GM18867 (cell line): ENCODE measurements around the gene MTUS2.

Source experiments
- ATAC-seq: cut with Tn5 transposase; IDR thresholded peaks from one replicate; pipeline ENCODE4 v1.9.1; 2021; ENCODE audit warnings: mild to moderate bottlenecking, moderate library complexity; ENCODE audit not compliant: unreplicated experiment

The MTUS2 gene

DNA sequence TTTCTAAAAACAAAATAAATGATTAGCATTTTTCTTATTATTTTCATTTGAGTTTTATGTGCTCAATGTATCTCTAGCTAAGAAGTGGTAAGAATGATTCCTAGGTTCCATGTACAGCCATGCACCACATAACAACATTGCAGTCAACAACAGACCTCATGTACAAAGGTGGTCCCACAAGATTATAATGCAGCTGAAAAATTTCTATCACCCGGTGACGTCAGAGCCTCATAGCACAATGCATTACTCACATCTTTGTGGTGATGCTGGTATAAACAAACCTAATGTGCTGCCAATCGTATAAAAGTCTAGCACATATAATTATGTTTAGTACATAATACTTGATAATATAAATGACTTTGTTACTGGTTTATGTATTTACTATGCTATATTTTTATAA is 654.9 kb downstream of the MTUS2 start:
- ATAC-seq = no peak

DNA sequence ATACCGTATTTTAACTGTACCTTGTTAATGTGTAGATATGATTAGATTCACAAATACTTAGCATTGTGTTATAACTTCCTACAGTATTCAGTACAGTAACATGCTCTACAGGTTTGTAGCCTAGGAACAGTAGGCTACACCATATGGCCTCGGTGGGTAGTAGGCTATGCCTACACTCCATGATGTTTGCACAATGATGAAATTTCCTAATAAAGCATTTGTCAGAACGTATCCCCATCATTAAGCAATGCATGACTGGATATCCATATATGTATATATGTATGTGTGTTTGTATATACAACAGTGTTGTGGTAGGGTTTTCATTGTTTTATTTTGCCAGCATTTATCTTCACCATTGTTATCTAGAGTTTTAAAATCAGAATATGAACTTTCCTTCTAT is 655.9 kb downstream of the MTUS2 start:
- ATAC-seq = no peak

DNA sequence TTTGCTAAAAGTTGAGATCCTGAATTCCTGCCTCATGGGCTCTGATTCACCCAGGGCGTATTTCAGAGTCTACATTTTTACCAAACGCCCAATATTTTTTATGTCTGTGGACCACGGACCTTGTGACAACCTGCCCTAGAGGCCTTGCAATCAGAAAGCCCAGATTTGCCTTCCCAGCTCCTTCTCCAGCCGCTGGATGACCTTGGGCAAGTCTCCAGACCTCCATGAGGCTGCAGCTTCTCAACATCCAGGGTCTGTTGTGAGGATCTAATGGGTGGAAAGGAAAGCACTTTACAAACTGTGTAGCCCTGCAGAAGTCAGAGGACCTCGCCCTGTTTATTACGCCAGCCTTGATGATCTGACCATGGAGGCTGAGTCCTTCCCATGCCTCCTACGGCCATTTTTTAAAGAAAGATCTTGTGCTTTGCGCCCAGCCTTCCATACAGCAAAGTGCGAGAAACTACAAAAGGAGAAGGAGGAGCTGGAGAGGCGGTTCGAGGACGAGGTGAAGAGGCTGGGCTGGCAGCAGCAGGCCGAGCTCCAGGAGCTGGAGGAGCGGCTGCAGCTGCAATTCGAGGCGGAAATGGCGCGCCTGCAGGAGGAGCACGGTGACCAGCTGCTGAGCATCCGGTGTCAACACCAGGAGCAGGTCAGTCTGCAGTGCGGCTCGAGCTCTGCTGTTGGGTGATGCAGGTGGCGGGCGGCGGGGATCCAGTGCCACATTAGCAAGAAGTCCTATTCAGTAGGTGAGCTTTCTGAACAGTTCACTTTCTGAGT is 659.8 kb downstream of the MTUS2 start:
- no peak for ATAC-seq

DNA sequence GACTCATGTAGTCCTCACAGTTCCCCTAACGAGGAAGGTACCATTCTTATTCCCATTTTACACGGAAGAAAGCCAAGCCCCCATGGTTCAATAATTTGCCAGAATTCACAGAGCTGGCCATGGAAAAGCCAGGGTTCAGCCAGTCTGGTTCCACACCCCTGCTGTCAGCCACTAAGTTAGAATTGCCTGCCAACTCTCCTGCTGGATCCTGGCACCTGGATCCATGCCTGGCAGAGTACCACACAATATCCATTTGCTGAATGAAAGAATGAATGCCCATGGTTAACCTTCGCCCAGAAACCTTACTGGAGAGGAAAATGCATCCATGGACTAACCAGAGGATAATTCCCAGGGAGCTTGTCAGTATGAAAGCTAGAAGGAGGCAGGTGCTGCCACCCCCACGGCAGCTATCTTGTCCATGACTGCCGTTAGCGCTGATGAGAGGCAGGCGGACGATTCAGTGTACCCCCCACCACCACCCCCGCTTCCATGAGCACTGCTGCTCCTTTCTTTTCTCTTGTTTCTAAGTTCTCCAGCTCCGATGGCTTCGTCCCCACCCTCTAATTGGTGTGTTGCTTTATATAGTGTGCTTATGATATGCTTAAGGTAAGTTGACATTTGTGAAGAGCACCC is 660.9 kb downstream of the MTUS2 start:
- no peak for ATAC-seq

DNA sequence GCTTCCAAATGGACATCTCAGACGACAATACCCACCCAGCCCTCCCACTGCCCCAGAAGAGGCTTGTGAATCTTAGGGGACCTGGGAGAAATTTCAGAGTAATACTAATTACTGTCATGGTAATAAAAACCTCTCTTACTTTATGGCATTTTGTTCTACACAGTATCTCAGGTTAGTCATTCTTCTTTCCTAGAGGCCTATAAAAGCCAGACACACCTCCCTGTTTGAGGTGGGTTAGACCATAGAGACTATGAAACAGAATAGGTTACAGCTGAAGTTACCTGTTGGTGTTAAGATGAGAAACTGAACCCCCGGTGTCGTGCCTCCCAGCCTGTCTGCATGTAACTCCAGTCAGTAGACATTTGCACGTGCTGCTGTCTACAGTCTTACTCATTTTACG is 661.5 kb downstream of the MTUS2 start:
- ATAC-seq = no peak

DNA sequence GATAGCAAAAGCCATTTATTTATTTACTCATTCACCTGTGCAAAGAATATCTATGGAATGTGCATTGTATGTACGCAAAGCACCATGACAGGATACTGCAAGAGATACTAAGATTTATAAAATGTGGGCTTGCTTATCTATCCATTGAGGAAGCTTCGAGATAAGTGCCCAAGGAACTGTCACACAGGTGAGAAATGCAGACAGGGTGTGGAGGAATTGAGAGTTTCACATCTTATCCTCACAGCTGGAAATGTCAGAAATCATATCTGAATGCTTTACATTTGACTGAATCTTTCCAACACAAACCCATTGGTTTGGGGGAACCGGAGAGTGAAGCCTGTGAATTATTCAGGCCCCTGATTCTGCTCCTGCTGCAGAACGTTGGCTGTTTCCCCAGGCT is 662.4 kb downstream of the MTUS2 start:
- ATAC-seq = no peak

DNA sequence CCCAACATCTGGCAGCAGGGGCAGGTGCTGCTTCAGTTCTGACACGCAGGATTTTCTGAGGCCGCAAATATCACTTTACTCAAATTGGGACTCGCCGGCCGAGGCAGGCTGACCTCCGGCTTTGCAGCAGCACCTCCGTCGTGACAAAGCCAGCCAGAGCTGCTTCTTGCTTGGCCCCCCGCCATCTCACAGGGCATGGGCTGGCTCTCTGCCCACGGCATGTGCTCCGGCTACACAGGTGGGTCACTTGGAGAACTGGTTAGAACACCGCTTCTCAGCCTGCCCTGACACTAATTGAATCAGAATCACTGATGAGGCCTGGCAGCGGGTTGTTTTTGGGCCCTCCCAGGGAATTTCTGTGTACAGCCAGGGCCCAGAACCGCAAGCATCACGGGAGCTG is 663.1 kb downstream of the MTUS2 start:
- ATAC-seq = no peak

DNA sequence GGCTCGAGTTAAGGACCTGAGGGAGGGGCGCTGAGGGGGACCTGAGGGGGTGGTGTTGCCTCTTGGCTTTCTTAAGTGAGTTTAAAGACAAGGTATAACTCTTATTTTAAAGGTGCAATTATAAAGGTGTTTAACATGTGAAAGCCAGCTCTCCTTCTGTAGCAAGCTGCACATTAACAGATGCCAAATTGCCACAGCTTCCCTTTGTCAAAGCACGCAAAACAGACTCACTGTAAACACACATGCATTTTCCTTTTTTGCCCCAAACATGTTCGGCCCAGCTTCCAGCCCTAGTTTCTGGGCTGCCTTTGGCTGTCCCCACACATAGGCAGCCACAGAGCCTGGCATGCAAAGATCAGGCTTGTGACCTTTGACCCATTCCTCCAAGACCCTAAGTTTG is 663.5 kb downstream of the MTUS2 start:
- ATAC-seq = no peak

DNA sequence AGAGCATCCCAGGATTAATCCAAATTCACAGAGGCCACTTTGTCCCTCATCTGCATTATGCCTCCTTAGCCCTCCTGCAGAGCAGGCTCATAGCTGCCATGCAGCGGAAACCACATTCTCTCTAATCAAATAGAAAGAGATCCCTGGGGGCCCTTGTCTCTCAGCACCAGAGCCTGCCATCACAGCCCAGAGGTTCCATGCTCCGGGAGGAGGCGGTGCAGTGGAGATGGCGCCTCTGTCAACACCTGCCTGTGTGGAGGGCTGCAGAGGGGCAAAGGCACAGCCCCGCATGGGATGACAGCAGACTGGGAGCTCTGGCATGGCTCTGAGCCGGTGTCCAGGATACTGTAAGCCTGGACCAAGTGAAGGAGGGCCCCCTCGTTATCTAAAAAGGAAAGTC is 664.1 kb downstream of the MTUS2 start:
- ATAC-seq = peak; percentile 77

DNA sequence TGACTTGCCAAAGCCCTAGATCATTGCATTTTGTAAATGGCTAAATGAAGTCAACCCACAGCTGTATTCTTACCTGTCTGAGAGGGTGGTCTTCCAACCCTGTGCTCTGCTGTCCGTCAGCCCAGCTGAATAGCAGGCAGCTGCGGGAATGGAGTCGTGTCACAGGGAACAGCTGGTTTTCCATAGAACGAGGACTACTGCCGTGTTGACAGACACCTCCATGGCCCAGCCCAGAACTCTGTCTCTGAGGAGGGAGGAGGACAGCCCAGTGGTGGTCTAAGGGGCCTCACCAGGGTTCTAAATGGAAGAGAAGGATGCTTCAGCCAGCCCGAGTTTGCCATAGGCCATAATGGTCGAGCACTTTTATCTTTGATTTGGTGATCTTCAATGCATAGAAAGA is 664.7 kb downstream of the MTUS2 start:
- no peak for ATAC-seq

DNA sequence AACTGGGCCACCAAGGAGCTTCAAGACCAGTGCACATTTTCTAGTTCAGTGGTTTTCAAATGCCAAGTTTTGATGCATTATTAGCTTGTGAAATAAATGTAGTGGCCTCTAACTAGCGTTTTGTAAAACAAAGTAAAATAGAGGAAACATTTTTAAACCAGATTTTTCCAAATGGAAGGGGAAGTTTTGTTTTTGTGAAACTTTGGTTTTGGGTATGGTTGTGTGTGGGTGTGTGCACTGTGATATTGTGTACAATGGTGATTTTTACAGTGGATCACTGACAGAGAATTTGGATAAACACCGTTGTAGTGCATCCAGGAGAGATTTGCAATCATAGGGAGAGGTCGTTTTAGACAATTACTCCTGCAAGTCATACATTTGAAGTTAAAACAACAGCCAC is 666.4 kb downstream of the MTUS2 start:
- ATAC-seq = no peak

DNA sequence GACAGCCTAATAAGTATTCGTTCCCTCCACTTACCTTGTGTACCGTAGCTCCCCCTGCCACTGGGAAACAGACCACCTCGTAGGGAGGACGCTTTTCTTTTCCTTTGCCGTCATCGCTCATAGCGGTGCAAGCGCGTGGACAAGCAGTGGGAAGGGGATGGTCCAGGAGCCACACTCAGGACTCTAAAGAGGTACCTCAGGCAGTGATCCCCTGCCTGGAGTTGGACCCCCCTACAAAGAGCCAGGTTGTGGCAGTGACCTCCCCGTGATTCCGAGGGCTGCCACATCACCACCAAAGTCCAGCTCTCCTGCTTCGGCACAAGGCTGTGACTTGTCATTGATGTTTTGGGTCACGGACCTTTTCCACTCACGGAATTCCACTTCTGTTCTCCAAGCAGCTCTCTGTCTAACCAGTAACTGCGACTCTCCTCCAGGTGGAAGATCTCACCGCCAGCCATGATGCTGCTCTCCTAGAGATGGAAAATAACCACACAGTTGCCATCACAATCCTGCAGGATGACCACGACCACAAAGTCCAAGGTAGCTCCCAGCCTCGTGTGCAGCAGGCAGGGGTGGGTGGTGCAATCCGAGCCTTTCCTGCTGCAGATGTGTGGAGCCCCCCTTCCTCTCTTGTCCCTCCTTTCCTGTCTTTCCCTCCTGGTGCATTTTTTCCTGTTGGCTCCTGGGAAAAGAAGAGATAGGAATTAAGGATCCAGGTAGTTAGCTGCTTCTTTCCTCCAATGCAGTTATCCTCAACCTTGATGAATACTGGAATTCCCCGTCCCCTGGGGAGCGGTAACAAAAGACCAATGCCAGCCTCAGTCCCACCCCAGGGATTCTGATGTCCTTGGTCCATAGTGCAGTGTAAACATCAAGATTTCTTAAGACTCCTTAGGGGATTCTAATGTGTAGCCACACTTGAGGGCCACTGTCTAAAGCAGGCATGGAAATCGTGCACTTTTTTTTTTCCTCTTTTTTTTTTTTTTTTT is 667.6 kb downstream of the MTUS2 start:
- no peak for ATAC-seq

DNA sequence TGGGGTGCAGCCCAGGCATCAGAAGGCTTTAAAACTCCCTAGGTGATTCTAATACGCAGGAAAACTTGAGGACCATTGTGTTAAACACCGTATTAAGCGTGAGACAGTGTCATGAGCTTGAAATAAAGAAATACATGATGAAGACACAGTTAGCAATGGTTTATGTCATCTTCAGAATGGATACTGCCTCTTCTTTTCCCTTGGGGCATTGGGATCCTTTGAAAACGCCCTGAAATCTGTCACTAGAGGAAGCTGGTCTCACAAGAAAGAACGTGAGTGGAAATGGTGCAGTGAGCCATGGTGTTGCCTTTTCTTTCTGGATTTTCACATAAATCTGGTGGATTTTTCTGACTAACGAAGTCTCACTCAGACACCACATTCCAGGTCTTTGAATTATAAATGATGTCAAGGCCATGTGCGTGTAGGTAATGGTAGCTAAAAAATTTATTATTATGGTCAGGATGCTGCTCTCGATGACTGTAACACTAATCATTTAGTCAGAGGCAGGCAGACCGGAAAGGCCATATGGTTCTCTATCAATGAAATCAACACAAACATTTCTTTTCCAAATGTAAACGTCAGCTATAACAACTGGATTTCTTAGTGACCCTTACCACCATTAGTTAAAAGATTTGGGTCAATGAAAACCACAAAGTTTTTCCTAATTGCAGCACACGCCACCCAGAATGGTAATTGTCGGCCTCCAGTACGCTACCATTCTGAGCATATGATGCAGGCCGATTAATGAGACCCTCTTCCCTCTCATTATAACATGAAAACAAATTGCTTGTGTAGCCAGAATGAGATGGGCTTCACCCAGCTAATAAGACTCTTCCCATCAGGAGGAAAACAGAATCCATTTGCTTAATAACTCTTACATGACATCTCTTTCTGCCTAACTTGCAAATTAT is 669.8 kb downstream of the MTUS2 start:
- ATAC-seq = no peak

DNA sequence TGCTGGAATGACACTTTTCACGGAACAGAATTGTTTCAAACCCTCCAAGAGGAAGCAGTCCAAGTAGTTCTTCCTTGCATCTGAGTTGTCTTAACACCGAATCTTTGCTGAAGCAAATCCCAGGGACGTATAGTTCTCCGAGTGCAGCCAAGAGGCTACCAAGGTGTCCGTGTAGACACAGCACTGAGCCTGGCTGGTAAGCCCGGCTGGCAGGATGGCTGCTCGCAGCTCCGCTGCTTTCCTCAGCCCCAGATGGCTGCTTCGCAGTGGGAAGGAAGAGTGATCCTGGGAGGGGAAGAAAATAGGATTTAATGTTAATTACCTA is 670.4 kb downstream of the MTUS2 start:
- no peak for ATAC-seq

DNA sequence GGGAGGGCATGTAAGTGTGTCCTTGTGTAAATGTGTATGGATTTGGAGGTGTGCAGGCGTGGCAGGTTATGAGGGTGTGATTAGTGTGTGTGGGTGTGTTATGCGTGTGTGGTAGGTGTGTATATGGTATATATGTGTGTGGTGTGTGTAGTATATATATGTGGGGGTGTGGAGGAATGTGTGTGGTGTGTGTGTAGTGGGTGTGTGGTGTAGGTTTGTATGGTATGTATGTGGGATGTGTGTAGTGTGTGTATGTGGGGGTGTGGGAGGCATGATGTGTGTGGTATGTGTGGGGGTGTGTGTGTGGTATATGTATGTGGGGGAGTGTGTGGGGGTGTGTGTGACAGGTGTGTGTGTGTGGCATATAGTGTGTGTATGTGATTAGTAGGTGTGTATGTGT is 671.1 kb downstream of the MTUS2 start:
- no peak for ATAC-seq

DNA sequence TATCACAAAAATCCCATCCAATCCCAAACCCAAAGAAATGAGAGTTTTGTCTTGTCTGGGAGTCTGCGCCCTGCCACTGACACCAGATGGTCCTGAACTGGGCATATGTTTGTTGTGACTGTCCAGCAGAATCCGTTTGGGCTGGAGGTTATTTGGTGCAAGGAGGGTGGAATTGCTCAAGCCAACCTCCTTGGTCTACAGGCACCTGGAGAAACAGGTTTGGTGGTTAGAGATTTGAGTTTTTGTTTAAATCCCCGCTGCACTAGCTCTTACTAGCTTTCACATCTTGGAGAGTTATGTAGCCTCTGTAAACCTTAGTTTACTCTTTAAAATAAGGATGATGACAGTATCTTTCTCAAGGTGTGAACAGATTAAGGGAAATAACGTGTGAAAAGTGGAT is 673.7 kb downstream of the MTUS2 start:
- no peak for ATAC-seq

DNA sequence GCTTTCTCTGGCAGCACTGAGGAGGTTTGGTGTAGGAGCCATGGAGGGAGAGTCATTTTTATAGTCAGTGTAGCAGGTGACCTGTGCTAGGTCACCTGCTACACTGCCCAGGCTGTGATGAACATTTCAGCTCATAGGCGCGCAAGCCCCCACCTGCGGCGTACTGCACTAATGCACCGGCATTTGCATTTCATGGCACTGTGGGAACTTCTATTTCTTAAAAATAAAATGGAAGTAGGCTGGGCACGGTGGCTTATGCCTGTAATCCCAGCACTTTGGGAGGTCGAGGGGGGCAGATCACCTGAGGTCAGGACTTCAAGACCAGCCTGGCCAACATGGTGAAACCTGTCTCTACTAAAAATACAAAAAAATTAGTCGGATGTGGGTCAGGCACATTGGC is 674.4 kb downstream of the MTUS2 start:
- ATAC-seq = no peak

DNA sequence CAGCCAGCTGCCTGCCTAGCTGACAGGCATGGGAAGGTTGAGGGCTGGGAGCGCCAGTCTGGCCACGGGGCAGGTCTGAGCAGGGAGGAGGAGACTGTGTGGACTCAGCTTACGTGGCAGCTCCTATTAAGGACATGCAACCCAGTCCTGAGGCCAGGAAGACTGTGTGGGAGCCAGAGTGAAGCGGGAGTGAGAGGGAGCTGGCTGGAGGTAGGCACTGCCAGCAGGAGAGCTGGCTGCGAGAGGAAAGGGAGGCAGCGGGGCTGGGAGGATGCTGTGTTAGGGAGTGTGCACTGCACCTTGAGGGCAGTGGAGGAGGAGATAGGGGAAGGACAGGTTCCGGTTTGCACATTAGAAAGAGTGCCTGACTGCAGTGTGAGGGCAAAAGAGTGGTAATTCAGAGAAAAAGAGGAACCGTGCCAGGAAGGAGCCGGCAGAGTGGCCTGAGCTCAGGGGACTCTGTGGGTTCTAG is 676.1 kb downstream of the MTUS2 start:
- ATAC-seq = peak; percentile 63

DNA sequence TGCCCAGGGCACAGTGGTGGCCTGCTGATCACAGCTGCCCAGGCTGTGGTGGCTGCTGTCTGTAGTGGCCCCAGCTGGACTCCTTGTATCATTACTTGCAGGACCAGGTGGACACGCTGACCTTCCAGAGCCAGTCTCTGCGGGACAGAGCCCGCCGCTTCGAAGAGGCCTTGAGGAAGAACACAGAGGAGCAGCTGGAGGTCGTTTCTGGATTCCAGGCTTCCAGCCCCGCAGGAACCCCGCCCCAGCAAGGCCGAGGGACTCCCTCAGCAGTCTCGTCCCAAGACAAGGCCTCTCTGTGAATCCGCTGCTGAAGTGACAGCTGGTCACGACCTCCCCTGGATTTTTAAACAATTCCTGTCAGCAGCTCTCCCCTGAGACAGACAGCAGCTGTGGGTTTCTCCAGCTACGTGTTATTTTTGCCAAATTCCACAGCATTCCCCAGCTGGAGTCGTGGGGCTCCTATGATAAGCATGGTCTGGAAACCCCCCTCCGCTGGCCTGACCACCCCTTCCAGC is 677.1 kb downstream of the MTUS2 start:
- ATAC-seq = no peak

DNA sequence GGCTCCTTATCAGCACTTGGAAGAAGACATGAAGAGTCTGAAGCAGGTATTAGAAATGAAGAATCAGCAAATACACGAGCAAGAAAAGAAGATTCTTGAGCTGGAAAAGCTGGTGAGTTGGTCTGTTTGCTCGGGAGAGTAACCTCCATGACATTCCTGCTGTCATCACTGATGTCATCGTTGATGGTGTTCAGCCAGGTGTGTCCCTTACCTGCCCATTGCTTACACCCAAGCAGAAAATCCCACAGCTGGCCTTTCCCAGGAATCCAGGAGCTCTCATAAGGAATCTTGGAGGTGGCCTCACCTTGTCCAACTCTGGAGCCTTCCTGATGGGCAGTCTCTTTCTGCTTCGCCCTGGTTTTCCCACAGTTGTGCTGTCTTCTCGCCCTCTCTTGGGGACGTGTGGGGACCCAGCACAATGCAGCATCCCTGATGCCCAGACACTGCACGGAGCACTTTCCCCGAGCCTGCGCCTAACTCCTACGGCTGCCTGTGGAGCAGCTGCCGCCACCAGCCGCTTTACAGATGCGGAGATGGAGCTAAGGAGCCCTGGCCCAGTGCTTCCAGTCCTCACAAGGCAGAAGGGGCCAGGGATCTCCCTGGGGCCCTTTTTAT is 678.4 kb downstream of the MTUS2 start:
- ATAC-seq = no peak
